Neural crest cell (in vitro differentiated cells): ENCODE results near the gene RANBP17. TPM values are rescaled to one million over a fixed set of nuclear protein-coding genes. Genes with fewer than 3 reads are reported as not detected.
"Not testable (repeated sequence)": the region's sequence is repeated elsewhere in the genome, so short reads cannot be mapped to it uniquely, and the experiment has no call there.

ENCODE experiments used
- DNase-seq: peaks from one replicate; pipeline ENCODE4 v3.0.0; 2021; ENCODE audit warnings: low read depth, mixed read lengths, low spot score
- H3K27ac Mint-ChIP-seq: one replicate; pipeline ENCODE4 v1.8.0; 2021; ENCODE audit warnings: mild to moderate bottlenecking, mixed read lengths; ENCODE audit not compliant: unreplicated experiment
- H3K27me3 Mint-ChIP-seq: 2 replicates; pipeline ENCODE4 v1.8.0; 2021; ENCODE audit warnings: low read depth, mild to moderate bottlenecking, mixed read lengths
- H3K36me3 Mint-ChIP-seq: 2 replicates; pipeline ENCODE4 v1.8.0; 2021; ENCODE audit warnings: low read depth, mild to moderate bottlenecking, mixed read lengths
- H3K4me1 Mint-ChIP-seq: 2 replicates; pipeline ENCODE4 v1.8.0; 2021; ENCODE audit warnings: mixed read lengths
- H3K4me3 Mint-ChIP-seq: one replicate; pipeline ENCODE4 v1.8.0; 2021; ENCODE audit warnings: mild to moderate bottlenecking, mixed read lengths
- H3K9me3 Mint-ChIP-seq: 2 replicates; pipeline ENCODE4 v1.8.0; 2021; ENCODE audit warnings: mixed read lengths
- CTCF ChIP-seq: fragments of 200-600 bp; sonication (generic); conservative IDR thresholded peaks from 2 replicates; pipeline ENCODE4 v1.5.0; 2021; ENCODE audit warnings: antibody characterized with exemption, mild to moderate bottlenecking
- total RNA-seq: library from RNA; stranded (reverse); gene quantifications from 2 replicates; pipeline ENCODE4 v1.2.1, GENCODE V29; 2021

Gene RANBP17
- total RNA-seq, 1 donor from 2014 or later, result 26.9 TPM

- H3K36me3 Mint-ChIP-seq, result peaks cover 18% of the 10 kb centered on the region
- peaks cover 9% of the 10 kb centered on the region for H3K9me3 Mint-ChIP-seq
- H3K4me3 Mint-ChIP-seq, result no peak overlapping the region
- DNase-seq, result no peak
- peaks cover 23% of the 10 kb centered on the region for H3K4me1 Mint-ChIP-seq
- no peak overlapping the region for H3K27ac Mint-ChIP-seq
- H3K27me3 Mint-ChIP-seq, result peaks cover 2% of the 10 kb centered on the region
- TF ChIP-seq CTCF, result no peak
These were observed 3.8 kb downstream of the RANBP17 start for GRCh38 chr5:170865622-170866021.

GRCh38 chr5:170867825-170868224 lies 6.0 kb downstream of the RANBP17 start:
- Mint-ChIP-seq H3K27me3 (peaks cover 2% of the 10 kb centered on the region), H3K27ac (no peak overlapping the region), H3K4me1 (peaks cover 19% of the 10 kb centered on the region), H3K36me3 (peaks cover 21% of the 10 kb centered on the region), H3K9me3 (peaks cover 8% of the 10 kb centered on the region), H3K4me3 (no peak overlapping the region)
- TF ChIP-seq CTCF, result no peak
- DNase-seq, result no peak

GRCh38 chr5:170870390-170870789 lies 8.6 kb downstream of the RANBP17 start:
- H3K9me3 Mint-ChIP-seq, result peaks cover 21% of the 10 kb centered on the region
- not testable (repeated sequence) for DNase-seq, H3K4me3 Mint-ChIP-seq, H3K27me3 Mint-ChIP-seq, H3K27ac Mint-ChIP-seq, H3K4me1 Mint-ChIP-seq
- peaks cover 40% of the 10 kb centered on the region for H3K36me3 Mint-ChIP-seq

- H3K36me3 Mint-ChIP-seq, result peaks cover 46% of the 10 kb centered on the region
- no peak for DNase-seq
- no peaks in the 10 kb centered on the region for H3K4me1 Mint-ChIP-seq
- no peak for TF ChIP-seq CTCF
- H3K4me3 Mint-ChIP-seq, result no peak overlapping the region
- H3K27ac Mint-ChIP-seq, result no peak overlapping the region
- H3K9me3 Mint-ChIP-seq, result peaks cover 27% of the 10 kb centered on the region
- H3K27me3 Mint-ChIP-seq, result no peaks in the 10 kb centered on the region
These were observed 12.2 kb downstream of the RANBP17 start for GRCh38 chr5:170874017-170874416.

- H3K9me3 Mint-ChIP-seq, result peaks cover 29% of the 10 kb centered on the region
- H3K36me3 Mint-ChIP-seq, result peaks cover 49% of the 10 kb centered on the region
- no peak overlapping the region for H3K27ac Mint-ChIP-seq
- DNase-seq, result no peak
- H3K4me3 Mint-ChIP-seq, result no peak overlapping the region
- no peak for TF ChIP-seq CTCF
- H3K4me1 Mint-ChIP-seq, result no peaks in the 10 kb centered on the region
- no peaks in the 10 kb centered on the region for H3K27me3 Mint-ChIP-seq
These were observed 14.0 kb downstream of the RANBP17 start for GRCh38 chr5:170875811-170876210.

GRCh38 chr5:170880084-170880483 lies 18.3 kb downstream of the RANBP17 start:
- Mint-ChIP-seq H3K36me3 (peaks cover 23% of the 10 kb centered on the region), H3K4me3 (no peak overlapping the region), H3K9me3 (peaks cover 11% of the 10 kb centered on the region), H3K27me3 (no peaks in the 10 kb centered on the region), H3K27ac (no peak overlapping the region), H3K4me1 (no peaks in the 10 kb centered on the region)
- no peak for DNase-seq
- TF ChIP-seq CTCF, result no peak
